ENCODE results near the gene ARSK.

Gene ARSK

DNA sequence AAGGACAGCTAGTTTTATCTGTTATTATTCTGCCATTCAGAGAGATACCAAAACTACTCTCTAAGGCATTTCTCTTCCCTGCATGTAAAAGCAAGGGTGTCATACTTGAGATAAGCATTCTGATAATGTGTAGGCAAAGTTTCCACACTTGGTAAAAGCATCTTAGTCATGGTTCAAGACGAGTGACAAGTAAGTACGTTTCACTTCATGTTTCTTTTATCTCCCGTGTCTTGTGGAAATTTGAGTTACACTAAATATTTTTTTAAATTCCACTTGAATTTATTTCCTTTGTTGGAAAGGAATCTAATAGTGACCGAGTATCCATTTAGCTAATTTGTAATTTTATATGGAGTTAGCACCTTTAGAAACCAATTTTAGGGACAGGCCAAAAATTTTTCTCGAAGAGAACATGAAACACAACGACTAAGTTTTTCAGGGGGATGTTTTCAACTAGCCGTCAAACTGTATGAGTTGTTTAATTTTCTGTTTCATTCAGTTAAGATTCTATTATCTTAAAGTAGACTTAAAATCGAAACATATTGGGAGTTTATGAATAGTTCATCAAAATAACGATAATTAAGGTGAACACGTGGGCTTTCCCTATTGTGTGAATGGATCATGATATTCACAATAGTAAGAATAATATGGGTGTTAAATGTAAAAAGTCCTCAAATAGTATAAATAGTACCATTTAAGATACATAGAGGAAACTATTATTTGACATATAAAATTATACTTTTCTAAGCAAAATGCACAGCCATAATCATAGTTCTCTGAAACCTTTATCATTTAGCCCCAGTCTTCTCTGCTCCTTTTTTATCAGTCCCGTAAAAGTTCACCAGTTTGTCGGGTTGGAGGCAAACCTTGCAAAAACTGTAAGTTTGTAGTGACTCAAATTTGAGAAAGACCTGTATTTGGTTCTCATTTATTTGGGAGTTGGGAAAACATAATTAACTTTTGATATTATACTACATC, 93.3 kb downstream of the ARSK start:
- DNase-seq (ENCODE audit: low read depth in 2 of 2): no peak

DNA sequence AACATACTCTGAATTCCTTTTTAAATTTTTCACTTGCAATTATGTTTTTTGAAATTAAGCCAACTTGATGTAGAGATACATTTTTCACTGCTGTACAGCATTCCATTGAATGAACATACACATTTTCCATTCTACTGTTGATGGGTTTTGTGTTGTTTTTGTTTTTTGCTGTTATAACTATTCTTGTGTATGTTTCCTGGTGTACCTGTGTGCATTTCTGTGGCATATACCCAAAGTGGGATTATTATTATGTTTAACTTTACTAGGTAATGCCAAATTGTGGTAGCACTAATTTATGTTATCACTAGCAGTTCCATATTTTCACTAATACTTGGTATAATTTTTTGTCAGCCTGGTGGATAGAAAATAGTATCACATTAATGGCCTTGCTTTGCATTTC, 94.4 kb downstream of the ARSK start:
- DNase-seq (ENCODE audit: low read depth in 2 of 2): no peak

DNA sequence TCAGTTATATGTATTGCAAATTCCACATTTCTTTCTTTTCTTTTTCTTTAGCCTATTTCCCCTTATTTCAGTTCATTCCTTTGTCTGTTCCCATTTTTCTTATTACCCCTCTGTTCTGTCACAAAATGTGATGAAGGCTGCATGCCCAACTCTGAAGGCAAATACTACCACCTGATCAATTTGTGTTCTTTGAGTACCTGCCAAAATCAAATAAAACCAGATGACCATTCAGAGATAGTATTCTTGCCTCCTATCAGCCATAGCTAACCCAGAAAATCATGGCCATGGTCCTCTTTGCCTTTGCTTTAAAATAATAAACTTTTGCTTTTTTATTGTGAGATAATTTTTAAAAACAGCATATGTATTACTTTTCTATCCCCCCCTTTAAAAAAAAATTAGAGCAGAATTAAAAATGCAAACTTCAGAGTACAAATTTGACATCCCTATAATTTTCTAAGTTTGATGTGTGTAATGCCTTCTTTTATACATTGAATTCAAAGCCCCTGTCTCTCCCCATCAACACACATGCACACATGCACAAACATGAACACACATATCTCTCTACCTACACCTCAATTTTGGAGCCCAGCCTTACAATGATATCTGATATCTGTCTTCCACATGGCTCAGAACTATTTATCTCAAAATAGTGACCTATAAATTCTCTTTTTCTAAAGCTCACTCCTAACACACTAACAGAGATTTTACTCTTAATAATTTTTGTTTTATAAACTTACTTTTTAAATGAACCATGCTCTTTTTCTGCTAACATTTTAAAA, 95.1 kb downstream of the ARSK start:
- DNase-seq (ENCODE audit: low read depth in 2 of 2): no peak

DNA sequence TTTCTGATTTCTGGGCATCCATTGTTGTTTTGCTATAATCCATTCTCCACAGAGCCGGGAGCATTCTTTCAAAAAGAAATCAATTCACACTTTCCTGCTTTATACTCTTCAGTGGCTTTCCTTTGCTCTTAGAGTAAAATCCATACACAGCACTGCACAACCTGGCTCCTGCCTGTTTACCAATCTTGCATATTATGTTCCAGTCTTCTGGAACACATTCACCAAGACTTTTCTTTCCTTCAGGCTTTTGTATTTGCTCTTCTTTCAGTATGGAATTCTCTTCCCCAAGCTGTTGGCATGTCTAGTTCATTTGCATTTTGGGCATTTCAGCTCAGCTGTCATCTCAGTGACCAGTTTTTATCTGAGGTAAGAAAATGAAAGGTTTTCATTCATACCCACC, 97.9 kb downstream of the ARSK start:
- no peak for DNase-seq (ENCODE audit: low read depth in 2 of 2)

DNA sequence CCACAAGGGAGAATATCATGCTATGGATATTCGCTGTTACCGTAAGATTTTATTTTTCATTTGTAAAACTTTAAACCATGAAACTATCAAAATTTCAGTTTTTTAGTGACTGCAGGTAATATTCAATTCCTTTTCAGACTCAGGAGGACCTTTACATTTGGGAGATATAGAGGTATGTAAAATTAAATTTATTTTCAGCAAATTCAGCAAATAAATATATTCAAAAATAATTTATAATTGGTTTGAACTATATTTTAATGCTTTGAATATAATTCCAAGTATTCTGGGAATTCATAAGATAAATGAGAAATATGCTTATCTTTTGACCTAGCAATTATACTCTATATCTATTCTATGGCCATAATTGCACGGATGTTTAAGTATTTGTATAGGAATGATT, 99.3 kb downstream of the ARSK start:
- DNase-seq (ENCODE audit: low read depth in 2 of 2): no peak

Data from stimulated activated CD8-positive, alpha-beta memory T cell treated with anti-CD3 and anti-CD28 coated beads, Interleukin-2, amount 100 ng/mL, for 48 hours (primary cell).